Activated naive CD8-positive, alpha-beta T cell treated with anti-CD3 and anti-CD28 coated beads, Interleukin-2, amount 50 U/mL, for 24 hours (primary cell): Measurements from ENCODE around the gene MAP4K5.

Experiments
- ATAC-seq: fragments of 150-1000 bp; cut with Tn5 transposase; one replicate; pipeline ENCODE4 v1.10.0; 2021
- DNase-seq: peaks from one replicate; pipeline ENCODE4 v3.0.0; 2021
- H3K27ac Mint-ChIP-seq: one replicate; pipeline ENCODE4 v1.8.0; 2021; ENCODE audit warnings: mild to moderate bottlenecking, mixed read lengths
- H3K27me3 Mint-ChIP-seq: one replicate; pipeline ENCODE4 v1.8.0; 2021; ENCODE audit warnings: mixed read lengths
- H3K36me3 Mint-ChIP-seq: one replicate; pipeline ENCODE4 v1.8.0; 2021; ENCODE audit warnings: low read depth, mixed read lengths
- H3K4me1 Mint-ChIP-seq: one replicate; pipeline ENCODE4 v1.8.0; 2021; ENCODE audit warnings: mixed read lengths
- H3K4me3 Mint-ChIP-seq: one replicate; pipeline ENCODE4 v1.8.0; 2021; ENCODE audit warnings: mild to moderate bottlenecking, moderate library complexity, mixed read lengths
- H3K9me3 Mint-ChIP-seq: one replicate; pipeline ENCODE4 v1.8.0; 2021; ENCODE audit warnings: mixed read lengths

Gene MAP4K5

GRCh38 chr14:50475460-50475859 is 56.9 kb downstream of the MAP4K5 start:
- H3K36me3 Mint-ChIP-seq: peaks cover 82% of the 10 kb centered on the region
- H3K9me3 Mint-ChIP-seq: peaks cover 44% of the 10 kb centered on the region
- ATAC-seq (no peak), DNase-seq (no peak)
- H3K27me3 Mint-ChIP-seq: no peaks in the 10 kb centered on the region
- H3K4me3 Mint-ChIP-seq: no peak overlapping the region
- no peak overlapping the region for H3K27ac Mint-ChIP-seq
- no peaks in the 10 kb centered on the region for H3K4me1 Mint-ChIP-seq

- ATAC-seq: no peak
- no peaks in the 10 kb centered on the region for H3K27me3 Mint-ChIP-seq
- H3K4me1 Mint-ChIP-seq: no peaks in the 10 kb centered on the region
- peaks cover 85% of the 10 kb centered on the region for H3K36me3 Mint-ChIP-seq
- peaks cover 47% of the 10 kb centered on the region for H3K9me3 Mint-ChIP-seq
- H3K27ac Mint-ChIP-seq: no peak overlapping the region
- no peak overlapping the region for H3K4me3 Mint-ChIP-seq
- no peak for DNase-seq
Measured at GRCh38 chr14:50471838-50472465, 60.4 kb downstream of the MAP4K5 start.

- H3K27ac Mint-ChIP-seq: no peak overlapping the region
- no peaks in the 10 kb centered on the region for H3K4me1 Mint-ChIP-seq
- H3K27me3 Mint-ChIP-seq: no peaks in the 10 kb centered on the region
- no peak for ATAC-seq
- peaks cover 78% of the 10 kb centered on the region for H3K36me3 Mint-ChIP-seq
- DNase-seq: no peak
- no peak overlapping the region for H3K4me3 Mint-ChIP-seq
- H3K9me3 Mint-ChIP-seq: peaks cover 44% of the 10 kb centered on the region
Measured at GRCh38 chr14:50469982-50470381, 62.4 kb downstream of the MAP4K5 start.

- Mint-ChIP-seq H3K27ac (no peak overlapping the region), H3K27me3 (no peaks in the 10 kb centered on the region)
Measured at GRCh38 chr14:50462111-50462510, 70.3 kb downstream of the MAP4K5 start.

GRCh38 chr14:50453869-50454268 is 78.5 kb downstream of the MAP4K5 start:
- Mint-ChIP-seq H3K4me1 (peaks cover 5% of the 10 kb centered on the region), H3K36me3 (peaks cover 54% of the 10 kb centered on the region), H3K4me3 (no peak overlapping the region), H3K27ac (no peak overlapping the region), H3K27me3 (no peaks in the 10 kb centered on the region), H3K9me3 (no peaks in the 10 kb centered on the region)
- DNase-seq (no peak), ATAC-seq (no peak)

More at GRCh38 chr14:50462111-50462510, 70.3 kb downstream of the MAP4K5 start:
- peaks cover 27% of the 10 kb centered on the region for H3K36me3 Mint-ChIP-seq
- H3K4me1 Mint-ChIP-seq: no peaks in the 10 kb centered on the region
- no peak for ATAC-seq
- no peaks in the 10 kb centered on the region for H3K9me3 Mint-ChIP-seq
- no peak overlapping the region for H3K4me3 Mint-ChIP-seq
- no peak for DNase-seq

- H3K4me1 Mint-ChIP-seq: peaks cover 5% of the 10 kb centered on the region
- ATAC-seq (no peak), DNase-seq (no peak)
- no peak overlapping the region for H3K27ac Mint-ChIP-seq
- no peaks in the 10 kb centered on the region for H3K9me3 Mint-ChIP-seq
- peaks cover 55% of the 10 kb centered on the region for H3K36me3 Mint-ChIP-seq
- H3K4me3 Mint-ChIP-seq: no peak overlapping the region
- H3K27me3 Mint-ChIP-seq: no peaks in the 10 kb centered on the region
Measured at GRCh38 chr14:50452979-50453705, 79.2 kb downstream of the MAP4K5 start.

- ATAC-seq (no peak), DNase-seq (no peak)
- Mint-ChIP-seq H3K27me3 (no peaks in the 10 kb centered on the region), H3K36me3 (peaks cover 59% of the 10 kb centered on the region), H3K9me3 (no peaks in the 10 kb centered on the region), H3K4me3 (no peak overlapping the region), H3K4me1 (peaks cover 5% of the 10 kb centered on the region), H3K27ac (no peak overlapping the region)
Measured at GRCh38 chr14:50452296-50452695, 80.1 kb downstream of the MAP4K5 start.

- H3K4me1 Mint-ChIP-seq: peaks cover 5% of the 10 kb centered on the region
- no peaks in the 10 kb centered on the region for H3K27me3 Mint-ChIP-seq
- DNase-seq (no peak), ATAC-seq (no peak)
- H3K9me3 Mint-ChIP-seq: no peaks in the 10 kb centered on the region
- H3K36me3 Mint-ChIP-seq: peaks cover 60% of the 10 kb centered on the region
- no peak overlapping the region for H3K4me3 Mint-ChIP-seq
- H3K27ac Mint-ChIP-seq: no peak overlapping the region
Measured at GRCh38 chr14:50451854-50452253, 80.5 kb downstream of the MAP4K5 start.

- H3K27ac Mint-ChIP-seq: no peak overlapping the region
- H3K4me3 Mint-ChIP-seq: no peak overlapping the region
- no peaks in the 10 kb centered on the region for H3K27me3 Mint-ChIP-seq
- no peaks in the 10 kb centered on the region for H3K9me3 Mint-ChIP-seq
- no peaks in the 10 kb centered on the region for H3K4me1 Mint-ChIP-seq
- peaks cover 39% of the 10 kb centered on the region for H3K36me3 Mint-ChIP-seq
- DNase-seq (no peak), ATAC-seq (no peak)
Measured at GRCh38 chr14:50447461-50447860, 84.9 kb downstream of the MAP4K5 start.

GRCh38 chr14:50434528-50434927 is 97.8 kb downstream of the MAP4K5 start:
- H3K4me3 Mint-ChIP-seq: no peak overlapping the region
- H3K36me3 Mint-ChIP-seq: peaks cover 43% of the 10 kb centered on the region

GRCh38 chr14:50432131-50432530 is 100.2 kb downstream of the MAP4K5 start:
- no peaks in the 10 kb centered on the region for H3K4me1 Mint-ChIP-seq
- peaks cover 34% of the 10 kb centered on the region for H3K36me3 Mint-ChIP-seq
- ATAC-seq (no peak), DNase-seq (no peak)
- H3K4me3 Mint-ChIP-seq: no peak overlapping the region
- H3K9me3 Mint-ChIP-seq: no peaks in the 10 kb centered on the region
- H3K27ac Mint-ChIP-seq: no peak overlapping the region
- no peaks in the 10 kb centered on the region for H3K27me3 Mint-ChIP-seq

More at GRCh38 chr14:50434528-50434927, 97.8 kb downstream of the MAP4K5 start:
- Mint-ChIP-seq H3K27me3 (no peaks in the 10 kb centered on the region), H3K9me3 (peaks cover 6% of the 10 kb centered on the region), H3K4me1 (no peaks in the 10 kb centered on the region), H3K27ac (no peak overlapping the region)
- DNase-seq (no peak), ATAC-seq (no peak)

GRCh38 chr14:50425816-50426215 is 106.6 kb downstream of the MAP4K5 start:
- DNase-seq (no peak), ATAC-seq (no peak)
- Mint-ChIP-seq H3K4me3 (no peak overlapping the region), H3K9me3 (no peaks in the 10 kb centered on the region), H3K36me3 (peaks cover 17% of the 10 kb centered on the region), H3K27me3 (no peaks in the 10 kb centered on the region), H3K4me1 (no peaks in the 10 kb centered on the region), H3K27ac (no peak overlapping the region)

GRCh38 chr14:50425105-50425504 is 107.3 kb downstream of the MAP4K5 start:
- H3K4me3 Mint-ChIP-seq: no peak overlapping the region
- H3K9me3 Mint-ChIP-seq: no peaks in the 10 kb centered on the region
- no peak for DNase-seq
- H3K4me1 Mint-ChIP-seq: no peaks in the 10 kb centered on the region
- H3K27me3 Mint-ChIP-seq: no peaks in the 10 kb centered on the region
- H3K36me3 Mint-ChIP-seq: peaks cover 22% of the 10 kb centered on the region
- no peak overlapping the region for H3K27ac Mint-ChIP-seq
- no peak for ATAC-seq

GRCh38 chr14:50423529-50423928 is 108.8 kb downstream of the MAP4K5 start:
- no peak overlapping the region for H3K4me3 Mint-ChIP-seq
- H3K36me3 Mint-ChIP-seq: peaks cover 31% of the 10 kb centered on the region
- no peaks in the 10 kb centered on the region for H3K27me3 Mint-ChIP-seq
- no peak overlapping the region for H3K27ac Mint-ChIP-seq
- H3K4me1 Mint-ChIP-seq: no peaks in the 10 kb centered on the region
- H3K9me3 Mint-ChIP-seq: no peaks in the 10 kb centered on the region
- DNase-seq: no peak
- no peak for ATAC-seq

GRCh38 chr14:50421499-50421898 is 110.9 kb downstream of the MAP4K5 start:
- Mint-ChIP-seq H3K9me3 (no peaks in the 10 kb centered on the region), H3K27me3 (no peaks in the 10 kb centered on the region), H3K4me1 (no peaks in the 10 kb centered on the region), H3K36me3 (peaks cover 44% of the 10 kb centered on the region), H3K4me3 (no peak overlapping the region), H3K27ac (no peak overlapping the region)
- DNase-seq (no peak), ATAC-seq (no peak)
